Measurements from ENCODE around the gene CD300H. TPM values are rescaled to one million over a fixed set of nuclear protein-coding genes. Genes with fewer than 3 reads are reported as not detected.

Gene CD300H
- polyA plus RNA-seq, 1 experiment: not detected

DNA sequence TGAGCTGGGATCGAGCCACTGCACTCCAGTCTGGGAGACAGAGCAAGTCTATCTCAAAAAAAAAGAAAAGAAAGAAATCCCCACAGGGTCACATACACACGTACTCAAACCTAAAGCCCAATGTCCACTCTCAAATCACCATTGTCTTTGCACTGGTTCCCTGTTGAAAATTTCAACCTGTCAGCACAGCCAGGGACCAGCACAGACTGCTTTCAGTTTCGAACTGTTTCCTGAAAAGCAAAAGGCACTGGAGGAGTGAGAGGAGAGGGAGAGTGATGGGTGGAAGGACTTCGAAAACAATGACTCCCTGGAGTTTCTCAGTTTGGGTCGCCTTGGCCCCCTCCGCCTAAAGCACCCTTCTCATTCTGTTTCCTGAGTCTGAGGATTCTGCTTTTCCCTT, 12.4 kb downstream of the CD300H start:
- no peak for DNase-seq (ENCODE audit: low read depth, low spot score)
- Histone ChIP-seq H3K4me3 (ENCODE audit: low read depth, low read length) (no peak overlapping the region), H3K27ac (ENCODE audit: low read depth, low read length) (no peak overlapping the region), H3K27me3 (ENCODE audit: control insufficient read depth, insufficient read depth, low read length) (peaks cover 2% of the 10 kb centered on the region), H3K9me3 (ENCODE audit: control insufficient read depth, insufficient read depth, low read length) (peaks cover 3% of the 10 kb centered on the region; the same call in 1 of the 2 replicates)
- no peak for TF ChIP-seq CTCF (IDR thresholded peaks at IDR 0.05; ENCODE audit: low read depth, low read length)
- CTCF ChIA-PET: no interaction called here
- POLR2A ChIA-PET: no interaction called here

GRCh38 chr17:74552037-74552436, 15.3 kb downstream of the CD300H start:
- H3K4me3 ChIP-seq (ENCODE audit: low read depth, low read length): no peak overlapping the region
- TF ChIP-seq CTCF (IDR thresholded peaks at IDR 0.05; ENCODE audit: low read depth, low read length): no peak
- H3K27me3 ChIP-seq (ENCODE audit: control insufficient read depth, insufficient read depth, low read length): peaks cover 2% of the 10 kb centered on the region
- POLR2A ChIA-PET: no interaction called here
- DNase-seq (ENCODE audit: low read depth, low spot score): no peak
- CTCF ChIA-PET: no interaction called here
- H3K27ac ChIP-seq (ENCODE audit: low read depth, low read length): no peak overlapping the region
- H3K9me3 ChIP-seq (ENCODE audit: control insufficient read depth, insufficient read depth, low read length): peaks cover 3% of the 10 kb centered on the region; the same call in 1 of the 2 replicates

GRCh38 chr17:74550602-74551001, 16.7 kb downstream of the CD300H start:
- TF ChIP-seq CTCF (IDR thresholded peaks at IDR 0.05; ENCODE audit: low read depth, low read length): no peak
- no peak overlapping the region for H3K27ac ChIP-seq (ENCODE audit: low read depth, low read length)
- H3K9me3 ChIP-seq (ENCODE audit: control insufficient read depth, insufficient read depth, low read length): peaks cover 3% of the 10 kb centered on the region; the same call in 1 of the 2 replicates
- ChIA-PET POLR2A (no interaction called here), CTCF (no interaction called here)
- H3K4me3 ChIP-seq (ENCODE audit: low read depth, low read length): no peak overlapping the region
- no peak for DNase-seq (ENCODE audit: low read depth, low spot score)
- H3K27me3 ChIP-seq (ENCODE audit: control insufficient read depth, insufficient read depth, low read length): peaks cover 2% of the 10 kb centered on the region

DNA sequence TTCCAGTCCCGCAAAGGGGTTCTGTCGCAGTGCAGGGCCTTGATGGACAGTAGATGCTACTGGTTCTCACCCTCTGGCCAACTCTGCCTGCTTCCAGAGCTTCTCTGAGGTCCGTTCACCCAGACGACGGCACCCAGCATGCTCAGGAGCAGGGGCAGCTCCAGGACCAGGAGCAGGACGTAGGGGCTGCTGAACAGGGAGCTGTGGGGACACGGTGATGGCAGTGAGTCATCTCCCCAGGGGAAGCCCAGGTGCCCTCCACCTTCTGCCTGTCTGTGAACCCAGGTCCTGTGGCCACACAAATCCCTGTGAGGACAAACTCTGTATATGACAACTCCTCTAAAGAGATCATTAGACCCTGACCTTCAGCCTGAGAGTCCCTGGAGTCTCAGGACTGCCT, 18.0 kb downstream of the CD300H start:
- peaks cover 2% of the 10 kb centered on the region for H3K27me3 ChIP-seq (ENCODE audit: control insufficient read depth, insufficient read depth, low read length)
- POLR2A ChIA-PET: no interaction called here
- TF ChIP-seq CTCF (IDR thresholded peaks at IDR 0.05; ENCODE audit: low read depth, low read length): no peak

GRCh38 chr17:74547736-74548135, 19.6 kb downstream of the CD300H start:
- peaks cover 3% of the 10 kb centered on the region; the same call in 1 of the 2 replicates for H3K9me3 ChIP-seq (ENCODE audit: control insufficient read depth, insufficient read depth, low read length)
- TF ChIP-seq CTCF (IDR thresholded peaks at IDR 0.05; ENCODE audit: low read depth, low read length): no peak
- H3K4me3 ChIP-seq (ENCODE audit: low read depth, low read length): no peak overlapping the region
- no peak for DNase-seq (ENCODE audit: low read depth, low spot score)
- H3K27ac ChIP-seq (ENCODE audit: low read depth, low read length): no peak overlapping the region
- POLR2A ChIA-PET: no interaction called here
- no peaks in the 10 kb centered on the region for H3K27me3 ChIP-seq (ENCODE audit: control insufficient read depth, insufficient read depth, low read length)
- CTCF ChIA-PET: no interaction called here

More for the DNA sequence above, 18.0 kb downstream of the CD300H start:
- CTCF ChIA-PET: no interaction called here
- DNase-seq (ENCODE audit: low read depth, low spot score): no peak
- Histone ChIP-seq H3K27ac (ENCODE audit: low read depth, low read length) (no peak overlapping the region), H3K9me3 (ENCODE audit: control insufficient read depth, insufficient read depth, low read length) (peaks cover 3% of the 10 kb centered on the region; the same call in 1 of the 2 replicates), H3K4me3 (ENCODE audit: low read depth, low read length) (no peak overlapping the region)
